ENCODE measurements around the gene C1QTNF3. TPM values are rescaled to one million over a fixed set of nuclear protein-coding genes. Genes with fewer than 3 reads are reported as not detected.
"Not testable (repeated sequence)": the region's sequence is repeated elsewhere in the genome, so short reads cannot be mapped to it uniquely, and the experiment has no call there.

Gene C1QTNF3
- total RNA-seq, 1 experiment from 2014 or later: 12.9 TPM

DNA sequence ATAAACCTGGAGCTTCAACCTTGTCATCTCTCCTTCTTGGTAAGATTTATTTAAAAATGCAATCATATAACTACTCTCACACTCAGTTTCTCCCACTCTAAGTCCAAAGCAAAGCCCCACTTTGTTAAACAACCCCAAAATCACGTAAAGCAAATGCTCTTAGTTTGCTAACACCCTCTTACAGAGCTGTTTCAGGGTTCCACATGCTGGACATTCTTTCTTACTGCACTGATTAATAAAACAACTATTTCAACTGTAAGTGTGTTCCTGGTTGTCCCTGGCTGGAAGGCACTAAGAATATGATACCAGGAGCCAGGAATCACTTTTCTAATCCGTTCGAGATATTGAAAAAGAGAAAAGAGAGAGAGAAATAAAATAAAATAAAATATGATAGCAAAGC, 31.5 kb upstream of the C1QTNF3 start:
- not testable (repeated sequence) for H3K27ac ChIP-seq (ENCODE audit: low read length); H4K20me1 ChIP-seq (ENCODE audit: insufficient read depth, low read depth, low read length); H3K9me3 ChIP-seq (ENCODE audit: low read length); H3K4me1 ChIP-seq (ENCODE audit: low read length); DNase-seq; H3K27me3 ChIP-seq (ENCODE audit: low read length); H3K79me2 ChIP-seq (ENCODE audit: low read length); H3K4me2 ChIP-seq (ENCODE audit: low read depth, low read length, poor library complexity, severe bottlenecking); H3K9me2 ChIP-seq (replicated peaks; ENCODE audit: insufficient read depth, low read length); H2AFZ ChIP-seq (ENCODE audit: low read length); H3K4me3 ChIP-seq (ENCODE audit: low read length); H3K9ac ChIP-seq (ENCODE audit: low read length); H3K36me3 ChIP-seq (ENCODE audit: insufficient read depth, low read length)

DNA sequence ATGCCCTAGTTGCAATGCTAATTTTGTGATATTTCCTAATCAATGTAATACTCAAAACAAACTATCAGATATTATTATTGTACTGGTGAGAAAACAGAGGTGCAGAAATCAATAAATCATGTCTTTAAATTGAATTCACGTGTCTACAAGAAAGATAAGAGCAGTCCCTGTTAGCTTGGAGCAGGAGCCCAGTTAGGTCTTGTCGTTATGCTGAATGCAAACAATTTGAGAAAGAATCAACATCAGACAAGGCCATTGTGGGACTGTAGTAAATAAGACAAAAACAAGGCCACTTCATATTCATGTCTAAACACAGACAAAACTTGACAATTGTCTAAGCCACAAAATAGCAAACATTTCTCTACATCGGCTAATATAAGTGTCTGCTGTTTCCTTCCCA, 31.1 kb upstream of the C1QTNF3 start:
- not testable (repeated sequence) for H3K9ac ChIP-seq (ENCODE audit: low read length); H3K79me2 ChIP-seq (ENCODE audit: low read length); H3K4me2 ChIP-seq (ENCODE audit: low read depth, low read length, poor library complexity, severe bottlenecking); H3K9me2 ChIP-seq (replicated peaks; ENCODE audit: insufficient read depth, low read length); H3K27ac ChIP-seq (ENCODE audit: low read length); H3K4me1 ChIP-seq (ENCODE audit: low read length); H3K36me3 ChIP-seq (ENCODE audit: insufficient read depth, low read length); H3K27me3 ChIP-seq (ENCODE audit: low read length); H3K9me3 ChIP-seq (ENCODE audit: low read length); H3K4me3 ChIP-seq (ENCODE audit: low read length); H2AFZ ChIP-seq (ENCODE audit: low read length); DNase-seq; H4K20me1 ChIP-seq (ENCODE audit: insufficient read depth, low read depth, low read length)

- not testable (repeated sequence) for H3K4me3 ChIP-seq (ENCODE audit: low read length); DNase-seq; H3K4me2 ChIP-seq (ENCODE audit: low read depth, low read length, poor library complexity, severe bottlenecking); H3K9me3 ChIP-seq (ENCODE audit: low read length); H3K36me3 ChIP-seq (ENCODE audit: insufficient read depth, low read length); H3K27ac ChIP-seq (ENCODE audit: low read length); H3K9me2 ChIP-seq (replicated peaks; ENCODE audit: insufficient read depth, low read length); H2AFZ ChIP-seq (ENCODE audit: low read length); H4K20me1 ChIP-seq (ENCODE audit: insufficient read depth, low read depth, low read length); H3K9ac ChIP-seq (ENCODE audit: low read length); H3K79me2 ChIP-seq (ENCODE audit: low read length); H3K4me1 ChIP-seq (ENCODE audit: low read length); H3K27me3 ChIP-seq (ENCODE audit: low read length)
Measured at GRCh38 chr5:34070626-34071025, 27.6 kb upstream of the C1QTNF3 start.

DNA sequence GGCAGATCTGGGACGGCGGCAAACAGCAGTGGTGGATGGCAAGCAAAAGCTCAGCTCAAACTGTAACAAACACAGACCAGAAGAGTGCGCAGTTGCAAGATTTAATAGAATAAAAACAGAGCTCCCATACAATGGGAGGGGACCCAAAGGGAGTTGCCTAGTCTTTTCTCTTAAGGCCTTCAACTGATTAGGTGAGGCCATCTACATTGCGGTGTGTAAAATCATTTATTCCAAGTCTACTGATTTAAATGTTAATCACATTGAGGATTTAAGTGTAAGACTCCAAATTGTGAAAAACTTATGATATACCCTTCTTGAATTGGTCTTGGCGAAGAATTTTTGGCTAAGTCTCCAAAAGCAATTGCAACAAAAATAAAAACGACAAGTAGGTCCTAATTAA, 21.6 kb upstream of the C1QTNF3 start:
- H3K9me2 ChIP-seq (replicated peaks; ENCODE audit: insufficient read depth, low read length): no peaks in the 10 kb centered on the region
- no peak for DNase-seq
- no peaks in the 10 kb centered on the region for H3K79me2 ChIP-seq (ENCODE audit: low read length)
- no peaks in the 10 kb centered on the region for H3K4me1 ChIP-seq (ENCODE audit: low read length)
- no peaks in the 10 kb centered on the region for H3K9me3 ChIP-seq (ENCODE audit: low read length)
- no peak overlapping the region for H3K4me3 ChIP-seq (ENCODE audit: low read length)
- no peak overlapping the region for H3K27ac ChIP-seq (ENCODE audit: low read length)
- H3K27me3 ChIP-seq (ENCODE audit: low read length): no peaks in the 10 kb centered on the region
- H3K36me3 ChIP-seq (ENCODE audit: insufficient read depth, low read length): peaks cover 3% of the 10 kb centered on the region; the same call in 1 of the 2 replicates
- no peaks in the 10 kb centered on the region for H4K20me1 ChIP-seq (ENCODE audit: insufficient read depth, low read depth, low read length)
- H3K4me2 ChIP-seq (ENCODE audit: low read depth, low read length, poor library complexity, severe bottlenecking): no peak overlapping the region
- no peak overlapping the region for H3K9ac ChIP-seq (ENCODE audit: low read length)
- no peak overlapping the region for H2AFZ ChIP-seq (ENCODE audit: low read length)

DNA sequence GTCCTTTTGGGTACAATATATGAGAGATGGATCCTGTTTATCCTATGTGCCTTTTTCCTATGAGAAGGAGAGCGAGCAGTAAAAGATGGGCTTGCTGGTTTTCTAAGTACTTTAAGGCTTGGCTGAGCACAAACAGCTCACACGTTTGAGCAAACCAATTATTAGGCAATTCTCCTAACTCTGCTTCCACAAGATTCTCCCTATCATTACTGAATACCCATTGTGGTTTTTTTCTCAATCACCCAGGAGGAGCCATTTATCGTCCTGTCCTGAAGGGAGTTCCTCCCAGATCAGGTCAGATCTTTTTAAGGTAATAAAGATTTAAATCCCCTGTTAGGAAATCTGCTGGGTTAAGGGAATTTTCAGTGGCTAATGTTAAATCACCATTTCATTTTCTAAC, 19.4 kb upstream of the C1QTNF3 start:
- H2AFZ ChIP-seq (ENCODE audit: low read length): no peak overlapping the region
- H3K9me3 ChIP-seq (ENCODE audit: low read length): no peaks in the 10 kb centered on the region
- no peaks in the 10 kb centered on the region for H3K79me2 ChIP-seq (ENCODE audit: low read length)
- no peak overlapping the region for H3K27ac ChIP-seq (ENCODE audit: low read length)
- H3K4me2 ChIP-seq (ENCODE audit: low read depth, low read length, poor library complexity, severe bottlenecking): no peak overlapping the region
- no peak overlapping the region for H3K4me3 ChIP-seq (ENCODE audit: low read length)
- no peaks in the 10 kb centered on the region for H4K20me1 ChIP-seq (ENCODE audit: insufficient read depth, low read depth, low read length)
- H3K9ac ChIP-seq (ENCODE audit: low read length): no peak overlapping the region
- DNase-seq: no peak
- no peaks in the 10 kb centered on the region for H3K4me1 ChIP-seq (ENCODE audit: low read length)
- H3K27me3 ChIP-seq (ENCODE audit: low read length): no peaks in the 10 kb centered on the region
- peaks cover 3% of the 10 kb centered on the region; the same call in 1 of the 2 replicates for H3K36me3 ChIP-seq (ENCODE audit: insufficient read depth, low read length)
- H3K9me2 ChIP-seq (replicated peaks; ENCODE audit: insufficient read depth, low read length): no peaks in the 10 kb centered on the region

DNA sequence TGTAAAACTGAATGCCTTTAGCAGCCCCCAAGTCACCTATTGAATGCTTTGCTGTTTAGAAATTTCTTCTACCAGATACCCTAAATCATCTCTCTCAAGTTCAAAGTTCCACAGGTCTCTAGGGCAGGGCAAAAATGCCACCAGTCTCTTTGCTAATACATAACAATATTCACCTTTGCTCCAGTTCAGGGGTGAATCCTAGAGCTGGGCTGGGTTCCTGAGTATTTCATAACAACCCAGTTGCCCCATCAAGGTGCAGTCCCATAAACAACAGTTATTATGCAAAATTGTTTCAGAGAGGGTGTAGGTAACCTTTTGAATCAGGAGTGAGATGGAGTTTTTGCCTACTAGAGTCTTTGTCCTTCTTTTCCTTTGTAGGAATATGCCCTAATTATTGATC, 19.0 kb upstream of the C1QTNF3 start:
- no peak overlapping the region for H3K4me3 ChIP-seq (ENCODE audit: low read length)
- H3K36me3 ChIP-seq (ENCODE audit: insufficient read depth, low read length): peaks cover 3% of the 10 kb centered on the region; the same call in 1 of the 2 replicates
- H2AFZ ChIP-seq (ENCODE audit: low read length): no peak overlapping the region
- H3K9me3 ChIP-seq (ENCODE audit: low read length): no peaks in the 10 kb centered on the region
- H3K9me2 ChIP-seq (replicated peaks; ENCODE audit: insufficient read depth, low read length): no peaks in the 10 kb centered on the region
- no peaks in the 10 kb centered on the region for H3K4me1 ChIP-seq (ENCODE audit: low read length)
- H3K4me2 ChIP-seq (ENCODE audit: low read depth, low read length, poor library complexity, severe bottlenecking): no peak overlapping the region
- no peak overlapping the region for H3K9ac ChIP-seq (ENCODE audit: low read length)
- H3K27me3 ChIP-seq (ENCODE audit: low read length): no peaks in the 10 kb centered on the region
- no peaks in the 10 kb centered on the region for H3K79me2 ChIP-seq (ENCODE audit: low read length)
- H4K20me1 ChIP-seq (ENCODE audit: insufficient read depth, low read depth, low read length): no peaks in the 10 kb centered on the region
- no peak overlapping the region for H3K27ac ChIP-seq (ENCODE audit: low read length)
- no peak for DNase-seq

- Histone ChIP-seq H3K4me3 (ENCODE audit: low read length) (no peak overlapping the region), H3K9ac (ENCODE audit: low read length) (no peak overlapping the region), H4K20me1 (ENCODE audit: insufficient read depth, low read depth, low read length) (no peaks in the 10 kb centered on the region), H3K4me1 (ENCODE audit: low read length) (no peaks in the 10 kb centered on the region), H3K27ac (ENCODE audit: low read length) (no peak overlapping the region), H3K27me3 (ENCODE audit: low read length) (no peaks in the 10 kb centered on the region), H2AFZ (ENCODE audit: low read length) (no peak overlapping the region), H3K36me3 (ENCODE audit: insufficient read depth, low read length) (peaks cover 3% of the 10 kb centered on the region; the same call in 1 of the 2 replicates), H3K4me2 (ENCODE audit: low read depth, low read length, poor library complexity, severe bottlenecking) (no peak overlapping the region), H3K9me2 (replicated peaks; ENCODE audit: insufficient read depth, low read length) (no peaks in the 10 kb centered on the region), H3K9me3 (ENCODE audit: low read length) (no peaks in the 10 kb centered on the region), H3K79me2 (ENCODE audit: low read length) (no peaks in the 10 kb centered on the region)
- no peak for DNase-seq
Measured at GRCh38 chr5:34059977-34060376, 17.0 kb upstream of the C1QTNF3 start.

DNA sequence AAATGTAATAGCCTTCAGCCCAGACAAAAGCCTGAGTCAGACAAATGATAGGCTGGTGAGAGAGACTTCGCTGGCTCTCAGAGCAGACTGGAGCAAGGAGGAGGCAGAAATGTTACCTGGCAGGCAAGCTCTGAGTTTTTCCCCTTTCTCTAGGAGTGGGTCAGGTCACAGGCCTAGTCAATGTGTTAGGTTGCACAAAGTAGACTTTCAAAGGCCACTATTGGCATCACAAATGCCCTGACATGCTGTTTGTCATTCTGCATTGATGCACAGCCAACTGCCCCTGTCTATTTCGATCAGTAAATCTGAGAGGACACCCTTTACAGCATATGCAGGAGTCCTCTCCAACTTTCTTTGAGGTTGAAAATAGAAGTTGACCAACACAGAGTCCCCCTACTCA, 15.5 kb upstream of the C1QTNF3 start:
- Histone ChIP-seq H3K4me2 (ENCODE audit: low read depth, low read length, poor library complexity, severe bottlenecking) (no peak overlapping the region), H3K9me2 (replicated peaks; ENCODE audit: insufficient read depth, low read length) (no peaks in the 10 kb centered on the region), H2AFZ (ENCODE audit: low read length) (no peak overlapping the region), H3K9ac (ENCODE audit: low read length) (no peak overlapping the region), H3K27me3 (ENCODE audit: low read length) (no peaks in the 10 kb centered on the region), H4K20me1 (ENCODE audit: insufficient read depth, low read depth, low read length) (no peaks in the 10 kb centered on the region), H3K4me1 (ENCODE audit: low read length) (no peaks in the 10 kb centered on the region), H3K36me3 (ENCODE audit: insufficient read depth, low read length) (no peaks in the 10 kb centered on the region), H3K9me3 (ENCODE audit: low read length) (no peaks in the 10 kb centered on the region), H3K27ac (ENCODE audit: low read length) (no peak overlapping the region), H3K4me3 (ENCODE audit: low read length) (no peak overlapping the region), H3K79me2 (ENCODE audit: low read length) (no peaks in the 10 kb centered on the region)
- no peak for DNase-seq

GRCh38 chr5:34057569-34057968, 14.6 kb upstream of the C1QTNF3 start:
- Histone ChIP-seq H3K27ac (ENCODE audit: low read length) (no peak overlapping the region), H4K20me1 (ENCODE audit: insufficient read depth, low read depth, low read length) (no peaks in the 10 kb centered on the region), H3K79me2 (ENCODE audit: low read length) (no peaks in the 10 kb centered on the region), H3K9me2 (replicated peaks; ENCODE audit: insufficient read depth, low read length) (no peaks in the 10 kb centered on the region), H3K9ac (ENCODE audit: low read length) (no peak overlapping the region), H3K4me1 (ENCODE audit: low read length) (no peaks in the 10 kb centered on the region), H3K9me3 (ENCODE audit: low read length) (no peaks in the 10 kb centered on the region), H2AFZ (ENCODE audit: low read length) (no peak overlapping the region), H3K4me3 (ENCODE audit: low read length) (no peak overlapping the region), H3K36me3 (ENCODE audit: insufficient read depth, low read length) (no peaks in the 10 kb centered on the region), H3K4me2 (ENCODE audit: low read depth, low read length, poor library complexity, severe bottlenecking) (no peak overlapping the region), H3K27me3 (ENCODE audit: low read length) (no peaks in the 10 kb centered on the region)
- DNase-seq: no peak

Measured in Karpas-422 (cell line).